ENCODE data around the gene GUCY1A2. TPM values are rescaled to one million over a fixed set of nuclear protein-coding genes. Genes with fewer than 3 reads are reported as not detected.

Gene GUCY1A2
- total RNA-seq, 1 experiment from 2014 or later: 5.4 TPM

DNA sequence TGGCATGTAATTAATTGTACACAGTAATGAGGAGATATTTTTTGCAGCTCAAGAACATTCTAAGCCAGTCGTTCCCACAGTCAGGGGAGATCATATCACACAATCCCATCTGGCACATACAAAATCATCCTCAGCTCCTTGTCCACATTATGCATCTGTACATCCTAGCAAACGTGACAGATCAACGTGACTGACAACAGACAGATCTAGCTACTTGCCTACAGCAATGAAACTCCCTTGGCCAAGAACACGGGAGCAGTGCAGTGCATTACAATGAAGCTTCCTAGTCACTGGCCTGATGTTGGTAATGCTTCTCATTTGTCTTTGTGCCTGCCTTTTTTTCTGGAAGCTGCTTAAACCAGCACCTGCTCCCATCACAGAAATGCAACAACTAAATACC is 24.5 kb upstream of the GUCY1A2 start:
- no peaks in the 10 kb centered on the region for H3K9me3 ChIP-seq (ENCODE audit: low read depth, low read length, poor library complexity, severe bottlenecking)
- POLR2A ChIA-PET (ENCODE audit: low non-redundant PET): no interaction called here
- no peak for TF ChIP-seq EZH2 (IDR thresholded peaks at IDR 0.05; ENCODE audit: borderline replicate concordance, low read depth, low read length, poor library complexity, severe bottlenecking)
- no peaks in the 10 kb centered on the region for H3K4me1 ChIP-seq (ENCODE audit: insufficient read depth, low read length, poor library complexity, severe bottlenecking)
- intact Hi-C loops (cut with micrococcal nuclease; ENCODE audit: unreplicated experiment): no loop called here
- BruUV-seq (replicated peaks): no TSS peak
- CTCF ChIA-PET: no interaction called here
- no peak overlapping the region for H3K4me3 ChIP-seq (ENCODE audit: low read depth, low read length, poor library complexity, severe bottlenecking)
- no peaks in the 10 kb centered on the region for H3K27me3 ChIP-seq (replicated peaks; ENCODE audit: insufficient read depth, low read depth, low read length, poor library complexity)
- no peak for DNase-seq (ENCODE audit: low spot score)
- no peaks in the 10 kb centered on the region for H3K36me3 ChIP-seq (ENCODE audit: insufficient read depth, low read length, poor library complexity, severe bottlenecking)
- no peak overlapping the region for H3K27ac ChIP-seq (ENCODE audit: low read depth, low read length, poor library complexity, severe bottlenecking)

- no peak overlapping the region for H3K27ac ChIP-seq (ENCODE audit: low read depth, low read length, poor library complexity, severe bottlenecking)
- no peaks in the 10 kb centered on the region for H3K9me3 ChIP-seq (ENCODE audit: low read depth, low read length, poor library complexity, severe bottlenecking)
Measured at GRCh38 chr11:107041088-107041444, 22.8 kb upstream of the GUCY1A2 start.

GRCh38 chr11:107040433-107041087 is 22.3 kb upstream of the GUCY1A2 start:
- no peak for DNase-seq (ENCODE audit: low spot score)
- POLR2A ChIA-PET (ENCODE audit: low non-redundant PET): no interaction called here
- BruUV-seq (replicated peaks): no TSS peak
- Histone ChIP-seq H3K27ac (ENCODE audit: low read depth, low read length, poor library complexity, severe bottlenecking) (no peak overlapping the region), H3K4me3 (ENCODE audit: low read depth, low read length, poor library complexity, severe bottlenecking) (no peak overlapping the region), H3K9me3 (ENCODE audit: low read depth, low read length, poor library complexity, severe bottlenecking) (no peaks in the 10 kb centered on the region), H3K27me3 (replicated peaks; ENCODE audit: insufficient read depth, low read depth, low read length, poor library complexity) (no peaks in the 10 kb centered on the region), H3K36me3 (ENCODE audit: insufficient read depth, low read length, poor library complexity, severe bottlenecking) (no peaks in the 10 kb centered on the region), H3K4me1 (ENCODE audit: insufficient read depth, low read length, poor library complexity, severe bottlenecking) (no peaks in the 10 kb centered on the region)
- intact Hi-C loops (cut with micrococcal nuclease; ENCODE audit: unreplicated experiment): no loop called here
- TF ChIP-seq CTCF (conservative IDR thresholded peaks at IDR 0.05; ENCODE audit: low read depth, low read length): no peak
- TF ChIP-seq EZH2 (IDR thresholded peaks at IDR 0.05; ENCODE audit: borderline replicate concordance, low read depth, low read length, poor library complexity, severe bottlenecking): no peak
- CTCF ChIA-PET: no interaction called here

More at GRCh38 chr11:107041088-107041444, 22.8 kb upstream of the GUCY1A2 start:
- intact Hi-C loops (cut with micrococcal nuclease; ENCODE audit: unreplicated experiment): no loop called here
- no peak for DNase-seq (ENCODE audit: low spot score)
- ChIA-PET POLR2A (ENCODE audit: low non-redundant PET) (no interaction called here), CTCF (no interaction called here)
- Histone ChIP-seq H3K36me3 (ENCODE audit: insufficient read depth, low read length, poor library complexity, severe bottlenecking) (no peaks in the 10 kb centered on the region), H3K27me3 (replicated peaks; ENCODE audit: insufficient read depth, low read depth, low read length, poor library complexity) (no peaks in the 10 kb centered on the region), H3K4me3 (ENCODE audit: low read depth, low read length, poor library complexity, severe bottlenecking) (no peak overlapping the region), H3K4me1 (ENCODE audit: insufficient read depth, low read length, poor library complexity, severe bottlenecking) (no peaks in the 10 kb centered on the region)
- BruUV-seq (replicated peaks): no TSS peak
- TF ChIP-seq CTCF (conservative IDR thresholded peaks at IDR 0.05; ENCODE audit: low read depth, low read length): no peak
- TF ChIP-seq EZH2 (IDR thresholded peaks at IDR 0.05; ENCODE audit: borderline replicate concordance, low read depth, low read length, poor library complexity, severe bottlenecking): no peak

DNA sequence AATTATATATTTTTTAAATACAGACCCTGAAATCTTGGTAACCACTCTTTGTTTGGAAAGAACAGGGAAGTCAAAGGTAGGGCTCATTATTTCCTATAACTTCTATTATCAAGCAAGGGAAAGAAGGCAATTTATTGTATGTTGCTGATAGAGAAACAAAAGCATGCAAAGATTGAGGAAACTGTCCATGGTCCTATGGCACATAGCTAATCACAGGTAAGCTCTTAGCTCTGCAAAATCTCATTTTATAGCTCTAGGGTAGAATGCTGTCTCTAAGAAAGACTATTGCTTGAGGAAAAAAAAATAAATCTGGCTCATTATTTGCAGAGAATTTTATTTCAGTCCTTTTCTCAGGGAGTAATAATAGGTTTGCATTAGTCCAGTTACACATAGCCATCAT is 7.4 kb upstream of the GUCY1A2 start:
- Histone ChIP-seq H3K4me3 (ENCODE audit: low read depth, low read length, poor library complexity, severe bottlenecking) (no peak overlapping the region), H3K9me3 (ENCODE audit: low read depth, low read length, poor library complexity, severe bottlenecking) (no peaks in the 10 kb centered on the region), H3K36me3 (ENCODE audit: insufficient read depth, low read length, poor library complexity, severe bottlenecking) (no peaks in the 10 kb centered on the region), H3K27me3 (replicated peaks; ENCODE audit: insufficient read depth, low read depth, low read length, poor library complexity) (peaks cover 48% of the 10 kb centered on the region), H3K27ac (ENCODE audit: low read depth, low read length, poor library complexity, severe bottlenecking) (no peak overlapping the region), H3K4me1 (ENCODE audit: insufficient read depth, low read length, poor library complexity, severe bottlenecking) (no peaks in the 10 kb centered on the region)
- POLR2A ChIA-PET (ENCODE audit: low non-redundant PET): no interaction called here
- intact Hi-C loops (cut with micrococcal nuclease; ENCODE audit: unreplicated experiment): no loop called here
- no TSS peak for BruUV-seq (replicated peaks)
- TF ChIP-seq CTCF (conservative IDR thresholded peaks at IDR 0.05; ENCODE audit: low read depth, low read length) (no peak), EZH2 (IDR thresholded peaks at IDR 0.05; ENCODE audit: borderline replicate concordance, low read depth, low read length, poor library complexity, severe bottlenecking) (no peak)
- CTCF ChIA-PET: no interaction called here
- DNase-seq (ENCODE audit: low spot score): no peak
